HG02840 (cell line): ENCODE results near the gene RAB1A.

ENCODE experiments used
- ATAC-seq: cut with Tn5 transposase; IDR thresholded peaks from one replicate; pipeline ENCODE4 v1.9.1; 2021; ENCODE audit warnings: mild to moderate bottlenecking, moderate library complexity, moderate number of reproducible peaks; ENCODE audit not compliant: unreplicated experiment, low FRiP score

Gene RAB1A

DNA sequence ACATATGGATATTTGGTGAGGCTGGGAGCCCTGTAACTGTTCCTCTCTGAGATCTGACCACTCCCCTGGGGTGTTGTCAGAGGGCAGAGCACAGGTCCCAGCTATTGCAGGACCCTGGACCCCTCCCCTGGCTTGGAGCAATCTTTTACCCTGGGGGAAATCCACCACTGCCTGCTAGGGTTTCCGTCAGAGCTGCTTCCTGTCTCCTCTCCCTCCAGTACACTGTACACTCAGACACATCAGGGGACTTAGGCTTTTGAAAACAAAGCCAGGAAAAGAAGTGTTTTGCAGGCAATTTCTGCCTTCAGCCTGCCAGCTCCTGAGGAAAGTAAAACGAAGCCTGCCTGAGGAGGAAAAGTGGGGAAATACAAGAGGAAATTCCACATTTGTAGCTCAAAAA, 86.9 kb downstream of the RAB1A start:
- ATAC-seq: no peak

DNA sequence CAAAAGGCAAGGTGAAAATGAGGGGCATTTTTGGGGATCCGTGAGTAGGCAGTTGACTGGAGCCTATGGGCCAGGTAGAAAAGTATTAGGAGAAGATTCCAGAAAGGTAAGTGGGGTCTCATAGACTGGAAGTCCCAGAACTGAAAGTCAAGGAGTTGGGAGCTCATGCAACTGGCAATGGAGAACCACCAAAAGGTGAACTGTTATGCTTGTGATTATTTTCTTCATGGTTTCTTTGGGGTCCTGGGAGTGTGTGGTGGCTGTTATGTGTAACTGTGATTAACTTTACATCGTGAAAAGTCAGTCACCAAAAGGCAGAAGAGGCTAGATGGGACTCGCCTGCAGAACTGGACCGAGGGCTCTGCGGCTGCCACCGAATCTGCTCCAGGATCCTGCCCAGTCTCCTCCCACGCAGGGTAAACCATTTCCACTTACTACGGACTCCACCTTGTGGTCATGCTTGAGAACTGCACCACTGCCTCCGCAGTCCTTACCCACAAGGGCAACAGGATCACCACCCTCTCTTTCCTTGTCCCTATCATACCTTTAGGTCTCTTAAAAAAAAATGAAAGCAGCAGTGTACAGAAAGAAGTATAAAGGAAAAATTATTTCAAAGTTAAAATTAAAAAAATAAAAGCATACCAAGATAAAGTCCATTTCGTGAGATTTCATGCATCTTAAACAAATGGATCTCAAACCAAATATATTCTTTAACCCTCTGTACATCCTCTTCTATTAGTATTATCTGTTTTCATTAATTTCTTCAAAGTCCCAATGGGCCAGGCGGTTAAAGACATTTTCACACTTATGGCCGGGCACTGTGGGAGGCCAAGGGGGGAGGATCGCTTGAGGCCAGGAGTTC, 89.3 kb downstream of the RAB1A start:
- no peak for ATAC-seq

DNA sequence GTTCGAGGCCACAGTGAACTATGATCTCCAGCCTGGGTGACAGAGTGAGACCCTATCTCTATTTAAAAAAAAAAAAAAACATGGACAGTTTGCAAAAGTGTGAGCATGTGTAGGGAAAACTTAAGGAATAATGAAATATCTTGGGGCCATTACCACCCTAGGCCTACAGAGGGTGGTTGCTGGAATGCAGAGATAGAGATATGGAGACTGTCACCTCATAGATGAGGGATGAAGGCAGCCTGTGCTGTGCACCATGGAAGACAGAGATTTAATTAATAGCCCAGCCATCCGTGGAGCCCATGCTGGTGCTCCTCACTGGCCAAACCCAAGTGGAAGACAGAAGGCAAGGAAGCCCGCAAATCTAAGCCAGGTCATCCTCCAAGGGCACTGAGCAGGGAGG, 90.3 kb downstream of the RAB1A start:
- ATAC-seq: no peak

DNA sequence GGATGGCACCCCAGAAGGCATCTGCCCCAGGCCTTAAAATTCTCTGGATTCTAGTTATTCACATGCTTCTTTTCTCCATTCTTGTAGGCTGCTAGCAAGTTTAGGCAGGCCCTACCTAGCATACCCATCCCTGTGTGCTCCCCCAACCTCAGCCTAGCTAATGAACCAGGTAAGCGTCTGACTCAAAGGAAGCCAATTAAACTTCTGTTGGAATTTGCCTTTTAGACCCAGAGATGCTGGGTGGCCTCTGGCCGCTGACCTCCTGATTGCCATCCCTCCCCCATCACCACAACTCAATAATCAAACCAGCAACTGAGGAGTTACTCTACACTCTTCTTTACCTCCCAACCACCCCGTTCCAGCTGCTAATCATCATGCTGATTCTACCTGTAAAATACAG, 92.7 kb downstream of the RAB1A start:
- ATAC-seq: no peak
